Liver (tissue), 3 donors: Measurements from ENCODE around the gene ZFP36.

Source experiments
- EGR1 ChIP-seq, 2 donors: IDR thresholded peaks; 2 replicates each; pipeline ENCODE4 v1.6.1; 2016 to 2018; ENCODE audit warnings: antibody characterized with exemption in 2 of 2, low read depth in 2 of 2
- FOXA2 ChIP-seq: IDR thresholded peaks from 2 replicates; pipeline ENCODE4 v1.6.1; 2016; ENCODE audit warnings: antibody characterized with exemption
- GABPA ChIP-seq, 2 donors: IDR thresholded peaks in 1 of 2; conservative IDR thresholded peaks in 1 of 2; 2 replicates each; pipeline ENCODE4 v1.6.1; 2016; ENCODE audit warnings: antibody characterized with exemption in 2 of 2, mild to moderate bottlenecking in 1 of 2, moderate library complexity in 1 of 2
- HNF4G ChIP-seq: IDR thresholded peaks from 2 replicates; pipeline ENCODE4 v1.6.1; 2016; ENCODE audit warnings: antibody characterized with exemption
- JUND ChIP-seq, 2 donors: IDR thresholded peaks; 2 replicates each; pipeline ENCODE4 v1.6.1; 2016; ENCODE audit warnings: antibody characterized with exemption in 2 of 2
- MAX ChIP-seq: IDR thresholded peaks from 2 replicates; pipeline ENCODE4 v1.6.1; 2016; ENCODE audit warnings: antibody characterized with exemption
- RAD21 ChIP-seq, 2 donors: IDR thresholded peaks; 2 replicates each; pipeline ENCODE4 v1.6.1; 2016; ENCODE audit warnings: antibody characterized with exemption in 2 of 2, mild to moderate bottlenecking in 2 of 2
- REST ChIP-seq: IDR thresholded peaks from 2 replicates; pipeline ENCODE4 v1.6.1; 2016; ENCODE audit warnings: antibody characterized with exemption, mild to moderate bottlenecking
- TAF1 ChIP-seq: conservative IDR thresholded peaks from 2 replicates; pipeline ENCODE4 v1.6.1; 2016; ENCODE audit warnings: antibody characterized with exemption, mild to moderate bottlenecking
- YY1 ChIP-seq: IDR thresholded peaks from 2 replicates; pipeline ENCODE4 v1.6.1; 2016; ENCODE audit warnings: antibody characterized with exemption, mild to moderate bottlenecking
- TF ChIP-seq, protein P1 (sequence below): fragments of 150-350 bp; IDR thresholded peaks from 2 replicates; pipeline ENCODE4 v1.5.1; 2017; ENCODE audit warnings: improper control_type of control experiment, low read depth, low read length; ENCODE audit not compliant: missing input control
- TF ChIP-seq, protein P2 (sequence below): IDR thresholded peaks from 2 replicates; pipeline ENCODE4 v1.6.1; 2016; ENCODE audit warnings: antibody characterized with exemption
- donor health status: healthy.
- donor health status: healthy.

- TF ChIP-seq, protein P1, sequence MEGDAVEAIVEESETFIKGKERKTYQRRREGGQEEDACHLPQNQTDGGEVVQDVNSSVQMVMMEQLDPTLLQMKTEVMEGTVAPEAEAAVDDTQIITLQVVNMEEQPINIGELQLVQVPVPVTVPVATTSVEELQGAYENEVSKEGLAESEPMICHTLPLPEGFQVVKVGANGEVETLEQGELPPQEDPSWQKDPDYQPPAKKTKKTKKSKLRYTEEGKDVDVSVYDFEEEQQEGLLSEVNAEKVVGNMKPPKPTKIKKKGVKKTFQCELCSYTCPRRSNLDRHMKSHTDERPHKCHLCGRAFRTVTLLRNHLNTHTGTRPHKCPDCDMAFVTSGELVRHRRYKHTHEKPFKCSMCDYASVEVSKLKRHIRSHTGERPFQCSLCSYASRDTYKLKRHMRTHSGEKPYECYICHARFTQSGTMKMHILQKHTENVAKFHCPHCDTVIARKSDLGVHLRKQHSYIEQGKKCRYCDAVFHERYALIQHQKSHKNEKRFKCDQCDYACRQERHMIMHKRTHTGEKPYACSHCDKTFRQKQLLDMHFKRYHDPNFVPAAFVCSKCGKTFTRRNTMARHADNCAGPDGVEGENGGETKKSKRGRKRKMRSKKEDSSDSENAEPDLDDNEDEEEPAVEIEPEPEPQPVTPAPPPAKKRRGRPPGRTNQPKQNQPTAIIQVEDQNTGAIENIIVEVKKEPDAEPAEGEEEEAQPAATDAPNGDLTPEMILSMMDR = no peak
- TF ChIP-seq RAD21 (IDR thresholded peaks at IDR 0.05) (no peak), EGR1 (IDR thresholded peaks at IDR 0.05; ENCODE audit: low read depth in 2 of 2) (no peak), JUND (IDR thresholded peaks at IDR 0.05) (no peak), REST (no peak), GABPA (IDR thresholded peaks at IDR 0.05 in 1 of 2, conservative IDR thresholded peaks at IDR 0.05 in 1 of 2) (no peak), YY1 (no peak), TAF1 (no peak), FOXA2 (no peak), MAX (no peak), HNF4G (no peak)
- TF ChIP-seq, protein P2, sequence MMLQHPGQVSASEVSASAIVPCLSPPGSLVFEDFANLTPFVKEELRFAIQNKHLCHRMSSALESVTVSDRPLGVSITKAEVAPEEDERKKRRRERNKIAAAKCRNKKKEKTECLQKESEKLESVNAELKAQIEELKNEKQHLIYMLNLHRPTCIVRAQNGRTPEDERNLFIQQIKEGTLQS = no peak
These were observed 9.8 kb downstream of the ZFP36 start for GRCh38 chr19:39416152-39417120.
